ENCODE measurements around the gene DYDC2. TPM values are rescaled to one million over a fixed set of nuclear protein-coding genes. Genes with fewer than 3 reads are reported as not detected.
"Not testable (repeated sequence)": the region's sequence is repeated elsewhere in the genome, so short reads cannot be mapped to it uniquely, and the experiment has no call there.

Gene DYDC2
- total RNA-seq, 2 donors from 2014 or later: not detected

DNA sequence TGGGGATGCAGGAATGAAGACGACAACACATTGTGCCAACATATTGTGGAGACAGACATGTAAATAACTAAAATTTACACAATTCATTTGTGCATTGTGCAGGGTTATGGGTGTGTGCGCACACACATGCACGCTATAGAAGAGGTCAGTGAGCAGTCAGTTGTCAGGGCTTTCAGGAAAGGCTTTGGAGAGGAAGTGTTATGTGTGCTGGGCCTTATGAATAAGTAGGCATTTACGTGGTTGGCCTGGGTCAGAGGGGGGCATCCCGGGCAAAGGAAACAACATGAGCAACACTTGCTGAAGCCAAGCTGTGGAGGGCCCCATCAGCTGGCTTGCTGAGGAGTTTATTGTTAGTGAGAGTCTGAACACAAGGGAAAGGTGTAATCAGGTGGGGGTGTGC, 55.9 kb downstream of the DYDC2 start:
- Histone ChIP-seq H3K27me3 (replicated peaks; ENCODE audit: insufficient read depth) (no peaks in the 10 kb centered on the region), H3K36me3 (no peaks in the 10 kb centered on the region), H3K4me1 (replicated peaks) (peaks cover 40% of the 10 kb centered on the region), H3K27ac (peak overlapping the region; percentile 74 to 85), H3K9me3 (no peaks in the 10 kb centered on the region), H3K4me3 (no peak overlapping the region)
- intact Hi-C loops (cut with DNase I): no loop called here
- TF ChIP-seq POLR2AphosphoS5 (IDR thresholded peaks at IDR 0.05) (no peak), POLR2A (IDR thresholded peaks at IDR 0.05) (no peak)
- TF ChIP-seq, protein P1, sequence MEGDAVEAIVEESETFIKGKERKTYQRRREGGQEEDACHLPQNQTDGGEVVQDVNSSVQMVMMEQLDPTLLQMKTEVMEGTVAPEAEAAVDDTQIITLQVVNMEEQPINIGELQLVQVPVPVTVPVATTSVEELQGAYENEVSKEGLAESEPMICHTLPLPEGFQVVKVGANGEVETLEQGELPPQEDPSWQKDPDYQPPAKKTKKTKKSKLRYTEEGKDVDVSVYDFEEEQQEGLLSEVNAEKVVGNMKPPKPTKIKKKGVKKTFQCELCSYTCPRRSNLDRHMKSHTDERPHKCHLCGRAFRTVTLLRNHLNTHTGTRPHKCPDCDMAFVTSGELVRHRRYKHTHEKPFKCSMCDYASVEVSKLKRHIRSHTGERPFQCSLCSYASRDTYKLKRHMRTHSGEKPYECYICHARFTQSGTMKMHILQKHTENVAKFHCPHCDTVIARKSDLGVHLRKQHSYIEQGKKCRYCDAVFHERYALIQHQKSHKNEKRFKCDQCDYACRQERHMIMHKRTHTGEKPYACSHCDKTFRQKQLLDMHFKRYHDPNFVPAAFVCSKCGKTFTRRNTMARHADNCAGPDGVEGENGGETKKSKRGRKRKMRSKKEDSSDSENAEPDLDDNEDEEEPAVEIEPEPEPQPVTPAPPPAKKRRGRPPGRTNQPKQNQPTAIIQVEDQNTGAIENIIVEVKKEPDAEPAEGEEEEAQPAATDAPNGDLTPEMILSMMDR (IDR thresholded peaks at IDR 0.05): no peak
- no peak for DNase-seq (ENCODE audit: low spot score)
- 76% methylated on average over 5 of the region's 5 CpGs for WGBS

DNA sequence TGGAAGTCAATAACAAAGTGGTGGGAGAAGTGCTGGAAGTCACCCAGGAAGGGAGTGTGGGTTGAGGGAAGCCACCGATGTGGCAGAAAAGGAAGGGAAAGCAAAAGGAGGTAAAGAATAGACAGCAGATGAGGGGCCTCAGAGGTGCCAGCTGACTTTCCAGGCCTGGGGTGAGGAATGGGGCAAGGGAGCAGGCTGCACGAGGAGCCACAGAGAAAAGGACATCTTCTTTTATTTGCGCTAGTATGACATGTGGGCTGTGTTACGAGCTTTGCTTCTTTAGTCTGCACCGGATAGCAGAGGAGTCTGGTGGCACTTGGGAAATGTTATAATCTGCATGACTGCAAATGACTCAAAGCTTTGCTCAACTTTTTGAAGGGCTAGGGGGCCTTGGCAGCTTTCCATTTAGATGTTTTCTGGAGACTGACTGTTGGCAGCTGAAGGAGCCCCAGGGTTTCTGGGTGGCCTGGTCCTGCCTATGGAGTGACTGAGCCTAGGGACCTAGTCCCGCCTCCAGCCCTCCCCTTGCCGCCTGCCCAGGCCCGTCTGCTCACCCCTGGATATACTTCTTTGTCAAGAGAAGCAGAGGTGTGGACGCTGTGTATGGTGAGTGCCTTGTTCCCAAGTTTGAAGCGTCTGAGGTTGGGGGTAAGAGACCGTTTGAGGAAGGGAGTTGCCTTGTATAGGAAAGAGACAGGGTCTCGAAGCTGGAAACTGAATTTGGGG, 56.9 kb downstream of the DYDC2 start:
- Histone ChIP-seq H3K27ac (peak overlapping the region; percentile 74 to 85), H3K9me3 (no peaks in the 10 kb centered on the region), H3K36me3 (no peaks in the 10 kb centered on the region), H3K4me3 (peak overlapping the region in 1 of 2 donors; percentile 3), H3K4me1 (replicated peaks) (peaks cover 40% of the 10 kb centered on the region), H3K27me3 (replicated peaks; ENCODE audit: insufficient read depth) (no peaks in the 10 kb centered on the region)
- intact Hi-C loops (cut with DNase I): no loop called here
- 19% methylated on average over 12 of the region's 12 CpGs for WGBS
- peak; percentile 49 for TF ChIP-seq POLR2AphosphoS5 (IDR thresholded peaks at IDR 0.05)
- TF ChIP-seq, protein P1 (IDR thresholded peaks at IDR 0.05): peak in 1 of 4 experiments; percentile 5
- TF ChIP-seq POLR2A (IDR thresholded peaks at IDR 0.05): peak; percentile 47
- peak; percentile 47 for DNase-seq (ENCODE audit: low spot score)

DNA sequence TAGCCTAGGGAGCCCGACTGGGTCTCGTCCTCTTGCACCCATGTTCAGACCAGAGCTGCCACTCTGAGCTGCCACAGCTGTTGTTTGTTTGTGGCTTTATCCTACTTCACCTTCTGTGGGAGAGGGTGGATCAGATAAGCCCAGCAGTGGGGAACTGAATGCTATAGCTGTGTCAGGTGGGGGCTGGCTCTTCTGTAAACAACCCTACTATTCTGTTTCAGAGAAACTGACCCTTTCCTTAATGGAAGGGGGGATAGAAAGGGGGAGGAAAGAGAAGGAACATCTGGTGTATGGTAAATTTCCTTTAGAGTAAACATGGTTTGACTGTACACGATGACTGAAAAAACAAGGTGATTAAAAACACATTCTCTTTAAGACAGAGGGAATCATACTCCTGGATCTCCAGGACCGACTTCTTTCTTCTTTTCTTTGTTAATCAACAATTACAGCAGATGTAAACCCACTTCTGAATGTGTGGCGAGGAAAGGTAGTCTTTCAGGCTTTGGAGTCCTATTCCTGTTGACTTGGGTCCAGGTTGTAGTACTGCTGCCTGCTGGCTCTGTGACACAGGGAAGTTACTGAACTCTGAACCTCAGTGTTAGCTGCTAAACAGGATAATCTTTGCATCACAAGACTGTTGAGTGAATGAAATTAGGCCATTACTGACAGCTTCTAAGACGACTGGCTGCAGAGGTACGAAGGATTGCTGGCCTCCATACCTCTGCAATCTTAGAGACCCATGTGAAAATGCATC, 57.7 kb downstream of the DYDC2 start:
- no peak for DNase-seq (ENCODE audit: low spot score)
- H3K4me1 ChIP-seq (replicated peaks): peaks cover 37% of the 10 kb centered on the region
- intact Hi-C loops (cut with DNase I): loop anchor here (1.0 kb wide), 1 partner anchor 40 kb away; the partner anchor contains the start of gene TSPAN14
- WGBS: 28% methylated on average over 7 of the region's 7 CpGs
- H3K9me3 ChIP-seq: no peaks in the 10 kb centered on the region
- H3K36me3 ChIP-seq: no peaks in the 10 kb centered on the region
- H3K27ac ChIP-seq: peak overlapping the region; percentile 74 to 85
- no peak for TF ChIP-seq POLR2A (IDR thresholded peaks at IDR 0.05)
- H3K4me3 ChIP-seq: peak overlapping the region in 1 of 2 donors; percentile 3
- no peaks in the 10 kb centered on the region for H3K27me3 ChIP-seq (replicated peaks; ENCODE audit: insufficient read depth)

GRCh38 chr10:80415734-80416478, 59.3 kb downstream of the DYDC2 start:
- H3K4me3 ChIP-seq: no peak overlapping the region
- intact Hi-C loops (cut with DNase I): no loop called here
- no peaks in the 10 kb centered on the region for H3K27me3 ChIP-seq (replicated peaks; ENCODE audit: insufficient read depth)
- no peaks in the 10 kb centered on the region for H3K36me3 ChIP-seq
- no peak for DNase-seq (ENCODE audit: low spot score)
- WGBS: 21% methylated on average over 3 of the region's 3 CpGs
- H3K4me1 ChIP-seq (replicated peaks): peaks cover 35% of the 10 kb centered on the region
- peak overlapping the region; percentile 74 to 85 for H3K27ac ChIP-seq
- TF ChIP-seq POLR2AphosphoS5 (IDR thresholded peaks at IDR 0.05): no peak
- H3K9me3 ChIP-seq: no peaks in the 10 kb centered on the region

GRCh38 chr10:80416479-80417098, 60.0 kb downstream of the DYDC2 start:
- TF ChIP-seq, protein P1 (IDR thresholded peaks at IDR 0.05): no peak
- TF ChIP-seq POLR2AphosphoS5 (IDR thresholded peaks at IDR 0.05): peak; percentile 84
- Histone ChIP-seq H3K4me1 (replicated peaks) (peaks cover 28% of the 10 kb centered on the region), H3K27me3 (replicated peaks; ENCODE audit: insufficient read depth) (no peaks in the 10 kb centered on the region), H3K27ac (peak overlapping the region; percentile 74 to 85), H3K36me3 (no peaks in the 10 kb centered on the region), H3K4me3 (no peak overlapping the region), H3K9me3 (no peaks in the 10 kb centered on the region)
- intact Hi-C loops (cut with DNase I): no loop called here
- peak; percentile 90 for DNase-seq (ENCODE audit: low spot score)
- 18% methylated on average over 15 of the region's 15 CpGs for WGBS

- H3K4me3 ChIP-seq; intact Hi-C loops (cut with DNase I); H3K27me3 ChIP-seq (replicated peaks; ENCODE audit: insufficient read depth); DNase-seq (ENCODE audit: low spot score); H3K9me3 ChIP-seq; H3K36me3 ChIP-seq: not testable (repeated sequence)
- Histone ChIP-seq H3K4me1 (replicated peaks) (peaks cover 27% of the 10 kb centered on the region), H3K27ac (peak overlapping the region; percentile 74 to 85)
- 50% methylated on average over 6 of the region's 6 CpGs for WGBS
Observed at GRCh38 chr10:80417256-80417655, 60.7 kb downstream of the DYDC2 start.
